ENCODE data around the gene RPP25L. TPM values are rescaled to one million over a fixed set of nuclear protein-coding genes. Genes with fewer than 3 reads are reported as not detected.

The RPP25L gene
- total RNA-seq, 1 experiment from 2014 or later = 24.5 TPM

DNA sequence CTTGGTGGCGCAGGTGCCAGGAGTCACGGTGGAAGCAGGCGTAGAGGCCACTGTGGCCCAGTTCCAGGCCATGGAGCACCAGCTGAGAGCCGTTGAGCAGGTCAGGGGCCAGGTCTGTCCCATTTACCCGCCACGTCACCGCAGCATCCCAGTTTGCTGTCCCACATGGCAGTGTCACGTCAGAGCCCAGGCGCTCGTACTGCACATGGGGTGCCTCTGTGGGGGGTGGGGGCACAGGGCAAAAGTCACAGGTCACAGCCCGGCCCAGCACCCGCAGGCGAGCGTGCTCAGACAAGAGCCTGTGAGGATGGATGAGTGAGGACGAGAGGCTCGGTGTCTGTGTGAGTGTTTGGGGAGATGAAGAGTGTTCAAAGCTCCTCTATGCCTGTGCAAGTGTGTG lies 47.3 kb downstream of the RPP25L start:
- POLR2A ChIA-PET = no interaction called here
- Mint-ChIP-seq H3K27ac (no peak overlapping the region), H3K27me3 (ENCODE audit: low read depth) (peaks cover 3% of the 10 kb centered on the region; the same call in 1 of the 2 replicates), H3K9me3 (no peaks in the 10 kb centered on the region), H3K36me3 (no peaks in the 10 kb centered on the region), H3K4me1 (peaks cover 29% of the 10 kb centered on the region), H3K4me3 (no peak overlapping the region)
- DNase-seq (ENCODE audit: low spot score) (no peak), ATAC-seq (no peak)
- TF ChIP-seq, protein P1, sequence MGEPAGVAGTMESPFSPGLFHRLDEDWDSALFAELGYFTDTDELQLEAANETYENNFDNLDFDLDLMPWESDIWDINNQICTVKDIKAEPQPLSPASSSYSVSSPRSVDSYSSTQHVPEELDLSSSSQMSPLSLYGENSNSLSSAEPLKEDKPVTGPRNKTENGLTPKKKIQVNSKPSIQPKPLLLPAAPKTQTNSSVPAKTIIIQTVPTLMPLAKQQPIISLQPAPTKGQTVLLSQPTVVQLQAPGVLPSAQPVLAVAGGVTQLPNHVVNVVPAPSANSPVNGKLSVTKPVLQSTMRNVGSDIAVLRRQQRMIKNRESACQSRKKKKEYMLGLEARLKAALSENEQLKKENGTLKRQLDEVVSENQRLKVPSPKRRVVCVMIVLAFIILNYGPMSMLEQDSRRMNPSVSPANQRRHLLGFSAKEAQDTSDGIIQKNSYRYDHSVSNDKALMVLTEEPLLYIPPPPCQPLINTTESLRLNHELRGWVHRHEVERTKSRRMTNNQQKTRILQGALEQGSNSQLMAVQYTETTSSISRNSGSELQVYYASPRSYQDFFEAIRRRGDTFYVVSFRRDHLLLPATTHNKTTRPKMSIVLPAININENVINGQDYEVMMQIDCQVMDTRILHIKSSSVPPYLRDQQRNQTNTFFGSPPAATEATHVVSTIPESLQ (CRISPR knock-in tag; IDR thresholded peaks at IDR 0.05) = no peak
- CTCF ChIA-PET = interaction anchor here (1.0 to 8.5 kb wide), 6 partner anchors 11 to 138 kb away, joined by 3 to 112 read pairs (median 14); no protein-coding TSS in a partner anchor

DNA sequence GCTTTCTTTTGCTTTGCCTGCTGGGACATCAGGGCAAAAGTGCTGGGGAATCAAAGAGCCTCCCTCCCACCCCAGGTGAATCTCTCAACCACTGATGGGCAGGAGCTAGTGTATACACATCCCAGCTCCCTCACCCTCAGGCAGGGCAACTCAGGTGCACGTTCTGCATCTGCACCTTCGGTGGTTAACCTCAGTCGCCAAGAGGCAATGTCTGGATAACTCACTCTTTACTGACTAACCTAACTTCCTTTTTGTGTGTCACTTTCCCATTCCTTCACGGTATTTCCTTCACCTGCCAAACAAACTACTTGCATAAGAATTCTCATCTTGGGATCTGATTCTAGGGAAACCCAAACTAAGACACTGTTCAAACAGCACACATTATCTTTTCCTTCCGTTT lies 48.6 kb downstream of the RPP25L start:
- TF ChIP-seq RORB (CRISPR knock-in tag; IDR thresholded peaks at IDR 0.05) = no peak
- no peak for TF ChIP-seq ESRRA (CRISPR knock-in tag; IDR thresholded peaks at IDR 0.05; ENCODE audit: borderline replicate concordance)
- TF ChIP-seq, protein P2, sequence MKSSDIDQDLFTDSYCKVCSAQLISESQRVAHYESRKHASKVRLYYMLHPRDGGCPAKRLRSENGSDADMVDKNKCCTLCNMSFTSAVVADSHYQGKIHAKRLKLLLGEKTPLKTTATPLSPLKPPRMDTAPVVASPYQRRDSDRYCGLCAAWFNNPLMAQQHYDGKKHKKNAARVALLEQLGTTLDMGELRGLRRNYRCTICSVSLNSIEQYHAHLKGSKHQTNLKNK (CRISPR knock-in tag; IDR thresholded peaks at IDR 0.05) = no peak
- TF ChIP-seq RELA (CRISPR knock-in tag; IDR thresholded peaks at IDR 0.05; ENCODE audit: borderline replicate concordance) = no peak
- TF ChIP-seq MXD4 (CRISPR knock-in tag; IDR thresholded peaks at IDR 0.05; ENCODE audit: borderline replicate concordance) = no peak
- TF ChIP-seq, protein P3, sequence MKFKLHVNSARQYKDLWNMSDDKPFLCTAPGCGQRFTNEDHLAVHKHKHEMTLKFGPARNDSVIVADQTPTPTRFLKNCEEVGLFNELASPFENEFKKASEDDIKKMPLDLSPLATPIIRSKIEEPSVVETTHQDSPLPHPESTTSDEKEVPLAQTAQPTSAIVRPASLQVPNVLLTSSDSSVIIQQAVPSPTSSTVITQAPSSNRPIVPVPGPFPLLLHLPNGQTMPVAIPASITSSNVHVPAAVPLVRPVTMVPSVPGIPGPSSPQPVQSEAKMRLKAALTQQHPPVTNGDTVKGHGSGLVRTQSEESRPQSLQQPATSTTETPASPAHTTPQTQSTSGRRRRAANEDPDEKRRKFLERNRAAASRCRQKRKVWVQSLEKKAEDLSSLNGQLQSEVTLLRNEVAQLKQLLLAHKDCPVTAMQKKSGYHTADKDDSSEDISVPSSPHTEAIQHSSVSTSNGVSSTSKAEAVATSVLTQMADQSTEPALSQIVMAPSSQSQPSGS (CRISPR knock-in tag; IDR thresholded peaks at IDR 0.05; ENCODE audit: borderline replicate concordance, low read depth) = no peak
- TF ChIP-seq, protein P4, sequence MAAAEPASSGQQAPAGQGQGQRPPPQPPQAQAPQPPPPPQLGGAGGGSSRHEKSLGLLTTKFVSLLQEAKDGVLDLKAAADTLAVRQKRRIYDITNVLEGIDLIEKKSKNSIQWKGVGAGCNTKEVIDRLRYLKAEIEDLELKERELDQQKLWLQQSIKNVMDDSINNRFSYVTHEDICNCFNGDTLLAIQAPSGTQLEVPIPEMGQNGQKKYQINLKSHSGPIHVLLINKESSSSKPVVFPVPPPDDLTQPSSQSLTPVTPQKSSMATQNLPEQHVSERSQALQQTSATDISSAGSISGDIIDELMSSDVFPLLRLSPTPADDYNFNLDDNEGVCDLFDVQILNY (CRISPR knock-in tag; IDR thresholded peaks at IDR 0.05) = no peak
- no peak for TF ChIP-seq GABPB1 (CRISPR knock-in tag; IDR thresholded peaks at IDR 0.05)
- TF ChIP-seq ZNF671 (CRISPR knock-in tag; IDR thresholded peaks at IDR 0.05) = no peak
- TF ChIP-seq PRRX2 (CRISPR knock-in tag; IDR thresholded peaks at IDR 0.05) = no peak
- no peak for TF ChIP-seq OVOL2 (CRISPR knock-in tag; IDR thresholded peaks at IDR 0.05; ENCODE audit: borderline replicate concordance)
- TF ChIP-seq, protein P5, sequence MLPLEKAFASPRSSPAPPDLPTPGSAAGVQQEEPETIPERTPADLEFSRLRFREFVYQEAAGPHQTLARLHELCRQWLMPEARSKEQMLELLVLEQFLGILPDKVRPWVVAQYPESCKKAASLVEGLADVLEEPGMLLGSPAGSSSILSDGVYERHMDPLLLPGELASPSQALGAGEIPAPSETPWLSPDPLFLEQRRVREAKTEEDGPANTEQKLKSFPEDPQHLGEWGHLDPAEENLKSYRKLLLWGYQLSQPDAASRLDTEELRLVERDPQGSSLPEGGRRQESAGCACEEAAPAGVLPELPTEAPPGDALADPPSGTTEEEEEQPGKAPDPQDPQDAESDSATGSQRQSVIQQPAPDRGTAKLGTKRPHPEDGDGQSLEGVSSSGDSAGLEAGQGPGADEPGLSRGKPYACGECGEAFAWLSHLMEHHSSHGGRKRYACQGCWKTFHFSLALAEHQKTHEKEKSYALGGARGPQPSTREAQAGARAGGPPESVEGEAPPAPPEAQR (CRISPR knock-in tag; IDR thresholded peaks at IDR 0.05) = no peak
- no peak for TF ChIP-seq SP1 (CRISPR knock-in tag; conservative IDR thresholded peaks at IDR 0.05)
- no peak for TF ChIP-seq JAZF1 (CRISPR knock-in tag; IDR thresholded peaks at IDR 0.05)
- TF ChIP-seq TEAD1 (CRISPR knock-in tag; IDR thresholded peaks at IDR 0.05) = no peak
- TF ChIP-seq ETV6 (CRISPR knock-in tag; IDR thresholded peaks at IDR 0.05) = no peak
- no peak for TF ChIP-seq FOXP1 (CRISPR knock-in tag; IDR thresholded peaks at IDR 0.05; ENCODE audit: borderline replicate concordance)
- TF ChIP-seq ZNF396 (CRISPR knock-in tag; IDR thresholded peaks at IDR 0.05; ENCODE audit: borderline replicate concordance) = no peak
- Mint-ChIP-seq H3K27ac (no peak overlapping the region), H3K27me3 (ENCODE audit: low read depth) (peaks cover 3% of the 10 kb centered on the region; the same call in 1 of the 2 replicates), H3K4me1 (peaks cover 32% of the 10 kb centered on the region), H3K9me3 (no peaks in the 10 kb centered on the region), H3K36me3 (no peaks in the 10 kb centered on the region), H3K4me3 (no peak overlapping the region)
- POLR2A ChIA-PET = no interaction called here
- DNase-seq (ENCODE audit: low spot score) = no peak
- CTCF ChIA-PET = interaction anchor here (0.6 to 8.5 kb wide), 16 partner anchors 8 to 159 kb away, joined by 3 to 112 read pairs (median 4); partner anchors contain the start of gene ENHO
- no peak for ATAC-seq
